Osteocyte (in vitro differentiated cells): ENCODE measurements around the gene TNS1. TPM values are rescaled to one million over a fixed set of nuclear protein-coding genes. Genes with fewer than 3 reads are reported as not detected.
A peak's percentile ranks its signal among the peaks of the same experiment; 100 is the strongest.

Experiments
- DNase-seq: peaks from one replicate; pipeline ENCODE4 v3.0.0; 2021; ENCODE audit warnings: mixed read lengths; ENCODE audit not compliant: unreplicated experiment; ENCODE audit errors: extremely low spot score
- H3K27ac Mint-ChIP-seq: one replicate; pipeline ENCODE4 v1.8.0; 2021; ENCODE audit warnings: mild to moderate bottlenecking, mixed read lengths; ENCODE audit not compliant: unreplicated experiment
- H3K27me3 Mint-ChIP-seq: one replicate; pipeline ENCODE4 v1.8.0; 2021; ENCODE audit warnings: mixed read lengths; ENCODE audit not compliant: unreplicated experiment
- H3K36me3 Mint-ChIP-seq: one replicate; pipeline ENCODE4 v1.8.0; 2021; ENCODE audit warnings: mixed read lengths; ENCODE audit not compliant: unreplicated experiment
- H3K4me1 Mint-ChIP-seq: one replicate; pipeline ENCODE4 v1.8.0; 2021; ENCODE audit warnings: mixed read lengths; ENCODE audit not compliant: unreplicated experiment
- H3K4me3 Mint-ChIP-seq: one replicate; pipeline ENCODE4 v1.8.0; 2021; ENCODE audit warnings: mild to moderate bottlenecking, moderate library complexity, mixed read lengths; ENCODE audit not compliant: unreplicated experiment
- H3K9me3 Mint-ChIP-seq: one replicate; pipeline ENCODE4 v1.8.0; 2021; ENCODE audit warnings: mixed read lengths; ENCODE audit not compliant: unreplicated experiment
- CTCF ChIP-seq: fragments of 200-600 bp; sonication (generic); IDR thresholded peaks from 2 replicates; pipeline ENCODE4 v1.5.0; 2021; ENCODE audit warnings: antibody characterized with exemption, mild to moderate bottlenecking, moderate library complexity
- total RNA-seq: library from RNA; stranded (reverse); gene quantifications from 2 replicates; pipeline ENCODE4 v1.2.1, GENCODE V29; 2021

TNS1 gene
- total RNA-seq, 1 donor from 2014 or later = 80.8 TPM

GRCh38 chr2:217909156-217909820, 93.5 kb downstream of the TNS1 start:
- H3K4me1 Mint-ChIP-seq = peaks cover 63% of the 10 kb centered on the region
- no peak overlapping the region for H3K4me3 Mint-ChIP-seq
- no peaks in the 10 kb centered on the region for H3K27me3 Mint-ChIP-seq
- no peak for TF ChIP-seq CTCF
- H3K36me3 Mint-ChIP-seq = no peaks in the 10 kb centered on the region
- no peaks in the 10 kb centered on the region for H3K9me3 Mint-ChIP-seq
- H3K27ac Mint-ChIP-seq = peak overlapping the region; percentile 71
- no peak for DNase-seq

- no peak for DNase-seq
- Mint-ChIP-seq H3K4me1 (peaks cover 63% of the 10 kb centered on the region), H3K36me3 (no peaks in the 10 kb centered on the region), H3K27me3 (no peaks in the 10 kb centered on the region), H3K27ac (no peak overlapping the region), H3K4me3 (no peak overlapping the region), H3K9me3 (no peaks in the 10 kb centered on the region)
- no peak for TF ChIP-seq CTCF
These were observed 94.3 kb downstream of the TNS1 start for GRCh38 chr2:217908544-217908943.

GRCh38 chr2:217907266-217907665, 95.5 kb downstream of the TNS1 start:
- Mint-ChIP-seq H3K9me3 (no peaks in the 10 kb centered on the region), H3K36me3 (no peaks in the 10 kb centered on the region), H3K4me1 (peaks cover 67% of the 10 kb centered on the region), H3K4me3 (no peak overlapping the region), H3K27me3 (no peaks in the 10 kb centered on the region), H3K27ac (peak overlapping the region; percentile 23)
- DNase-seq = no peak
- no peak for TF ChIP-seq CTCF

GRCh38 chr2:217906798-217907197, 96.0 kb downstream of the TNS1 start:
- no peaks in the 10 kb centered on the region for H3K9me3 Mint-ChIP-seq
- TF ChIP-seq CTCF = no peak
- H3K27me3 Mint-ChIP-seq = no peaks in the 10 kb centered on the region
- peaks cover 69% of the 10 kb centered on the region for H3K4me1 Mint-ChIP-seq
- no peaks in the 10 kb centered on the region for H3K36me3 Mint-ChIP-seq
- H3K4me3 Mint-ChIP-seq = no peak overlapping the region
- peak overlapping the region; percentile 59 for H3K27ac Mint-ChIP-seq
- no peak for DNase-seq

- DNase-seq = no peak
- Mint-ChIP-seq H3K4me1 (peaks cover 66% of the 10 kb centered on the region), H3K36me3 (peaks cover 3% of the 10 kb centered on the region), H3K9me3 (no peaks in the 10 kb centered on the region), H3K27me3 (no peaks in the 10 kb centered on the region), H3K27ac (peak overlapping the region; percentile 47), H3K4me3 (no peak overlapping the region)
- TF ChIP-seq CTCF = no peak
These were observed 96.9 kb downstream of the TNS1 start for GRCh38 chr2:217905896-217906295.
